NCI-H2107 (cell line): ENCODE data around the gene SPATA31D3.
"Not testable (repeated sequence)": the region's sequence is repeated elsewhere in the genome, so short reads cannot be mapped to it uniquely, and the experiment has no call there.

ENCODE experiments used
- DNase-seq: peaks from one replicate; lab custom pipeline; 2025; lab: John Stamatoyannopoulos, UW

SPATA31D3 gene

DNA sequence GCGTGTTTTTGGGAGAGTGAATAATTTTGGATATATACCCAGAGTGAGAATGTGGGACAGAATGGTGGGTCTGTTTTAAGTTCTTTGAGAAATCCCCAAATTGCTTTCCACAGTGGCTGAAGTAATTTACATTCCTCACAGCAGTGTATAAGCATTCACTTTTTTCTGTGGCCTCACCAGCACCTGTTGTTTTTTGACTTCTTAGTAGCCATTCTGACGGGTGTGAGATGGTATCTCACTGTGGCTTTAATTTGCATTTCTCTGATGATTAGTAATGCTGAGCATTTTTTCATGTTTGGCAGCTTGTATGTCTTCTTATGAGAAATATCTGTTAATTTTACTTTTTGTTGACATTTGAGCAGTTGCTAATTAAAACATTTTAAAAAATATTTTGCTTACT lies 35.9 kb downstream of the SPATA31D3 start:
- DNase-seq, result no peak

DNA sequence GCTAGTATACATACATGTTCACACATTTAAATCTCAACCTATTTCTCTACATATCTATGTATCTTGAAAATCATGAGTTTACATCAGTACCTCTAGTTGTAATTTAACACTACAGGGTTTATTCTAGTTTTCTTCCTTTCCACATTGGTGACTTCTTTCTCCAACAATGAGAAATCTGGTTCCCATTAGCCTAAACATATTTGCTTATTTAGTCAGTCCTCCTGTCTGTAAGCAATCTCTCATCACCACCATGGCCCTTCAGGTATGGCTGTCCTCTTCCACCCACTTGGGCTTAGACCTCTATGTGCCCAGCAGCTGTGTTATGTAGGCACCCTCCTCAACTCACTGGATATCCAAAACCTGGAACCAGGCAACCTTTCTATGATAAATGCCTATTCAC lies 37.3 kb downstream of the SPATA31D3 start:
- DNase-seq, result no peak

DNA sequence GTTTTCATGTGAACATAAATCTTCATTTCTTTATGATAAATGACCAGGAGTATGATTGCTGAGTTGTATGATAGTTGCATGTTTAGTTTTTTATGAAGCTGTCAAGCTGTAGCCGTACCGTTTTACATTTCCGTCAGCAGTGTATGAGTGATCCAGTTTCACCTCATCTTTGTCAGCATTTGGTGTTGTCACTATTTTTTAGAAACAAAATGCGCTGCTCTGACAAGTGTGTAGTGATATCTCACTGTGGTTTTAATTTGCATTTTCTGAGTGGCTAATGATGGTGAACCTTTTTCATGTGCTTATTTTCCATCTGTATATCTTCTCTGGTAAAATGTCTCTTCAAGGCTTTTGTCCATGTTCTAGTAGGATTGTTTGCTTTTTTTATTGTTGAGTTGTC lies 38.6 kb downstream of the SPATA31D3 start:
- no peak for DNase-seq

DNA sequence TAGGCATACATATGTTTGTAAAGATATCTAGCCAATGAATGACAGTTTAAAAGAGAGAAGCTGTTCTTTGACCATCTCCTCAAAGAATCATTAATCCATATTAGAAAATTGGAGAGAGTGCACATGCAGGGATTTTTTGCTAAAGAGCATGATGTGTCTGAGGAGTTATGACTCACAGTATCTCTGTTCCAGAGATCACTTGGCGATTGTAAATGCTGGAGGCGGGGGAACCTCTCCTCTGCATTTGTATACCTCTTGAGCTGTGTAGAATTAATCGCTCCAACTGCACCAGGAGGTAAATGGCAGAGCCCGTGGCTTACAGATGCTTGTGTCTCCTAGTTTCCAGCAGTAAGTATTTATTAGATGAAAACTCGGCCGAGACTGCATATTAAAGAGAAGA lies 41.6 kb downstream of the SPATA31D3 start:
- DNase-seq, result no peak

DNA sequence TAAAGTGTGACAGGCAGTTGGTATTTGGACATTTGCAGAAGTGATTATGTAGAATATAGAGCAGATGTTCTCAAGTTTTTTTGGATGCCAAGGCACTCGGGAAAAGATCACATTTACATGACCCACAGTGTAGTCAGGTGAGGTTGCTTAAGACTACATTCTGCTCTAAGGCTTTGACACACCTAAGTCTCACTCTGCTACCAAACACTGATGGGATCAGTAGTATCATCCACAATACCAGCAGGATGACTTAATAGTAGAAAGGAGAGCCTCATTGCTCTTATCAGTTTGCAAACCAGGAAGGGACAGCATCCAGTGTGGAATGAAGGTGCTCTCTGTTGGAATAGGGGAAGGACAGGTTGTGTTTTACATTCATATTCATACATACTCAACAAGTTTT lies 42.8 kb downstream of the SPATA31D3 start:
- no peak for DNase-seq

DNA sequence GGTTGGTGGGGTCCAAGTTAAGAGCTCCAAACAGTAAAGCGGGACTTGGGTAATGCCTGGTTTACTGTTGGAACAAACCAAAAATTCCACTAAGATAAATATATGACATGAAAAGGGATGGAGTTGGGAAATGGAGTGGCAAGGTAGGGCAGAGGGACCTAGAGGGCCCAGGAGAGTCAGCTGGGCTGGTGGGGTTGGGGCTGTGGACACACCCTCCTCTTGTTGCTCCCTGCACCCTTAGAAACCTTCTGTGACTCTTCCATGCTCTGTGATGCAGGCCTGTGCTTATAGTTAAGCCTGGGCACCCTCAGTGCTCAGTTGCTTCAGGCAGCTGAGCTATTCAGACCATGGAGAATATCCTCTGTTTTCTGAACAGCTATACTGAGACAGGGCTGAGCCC lies 45.2 kb downstream of the SPATA31D3 start, which contains the start of gene SPATA31D1:
Gene SPATA31D1 (plus strand): TSS at position 301 of the 400 bp plus-strand sequence. CDS start 47 bp downstream, at position 348.
- not testable (repeated sequence) for DNase-seq

DNA sequence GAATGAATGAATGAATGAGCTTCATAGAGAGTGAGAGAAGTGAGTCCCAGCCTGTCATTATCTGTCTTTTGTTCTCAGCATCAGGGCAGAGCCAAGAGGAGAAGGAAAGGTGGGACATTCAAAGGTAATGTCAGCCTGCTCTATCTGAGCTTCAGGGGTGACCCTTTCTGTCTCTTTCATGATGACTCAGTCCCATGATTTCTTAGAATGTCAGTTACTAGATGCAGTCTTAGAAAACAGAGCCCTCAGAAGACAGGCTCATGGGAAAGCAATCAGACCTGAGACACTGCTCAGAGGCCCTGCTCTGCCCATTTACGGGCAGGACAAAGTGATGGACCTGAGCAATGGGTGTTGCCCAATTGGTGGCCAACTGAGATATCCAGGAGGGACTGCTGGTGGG lies 46.4 kb downstream of the SPATA31D3 start:
- DNase-seq, result no peak

DNA sequence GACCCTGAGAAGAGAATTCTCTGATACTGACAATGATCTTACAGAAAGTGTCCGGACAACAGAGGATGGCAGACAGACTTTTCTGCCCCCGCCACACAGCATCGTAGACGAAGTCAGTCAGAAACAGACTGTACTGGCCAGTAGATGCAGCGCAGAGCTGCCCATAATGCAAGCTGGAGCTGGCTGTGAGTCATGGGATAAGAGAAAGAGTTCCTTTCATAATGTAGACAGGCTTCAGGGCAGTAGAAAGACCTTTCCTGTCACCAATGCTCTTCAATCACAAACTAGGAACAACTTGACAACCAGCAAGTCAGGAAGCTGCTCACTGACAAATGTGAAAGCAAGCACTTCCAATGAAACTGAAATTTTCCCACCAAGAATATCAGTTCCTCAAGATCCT lies 50.4 kb downstream of the SPATA31D3 start:
- DNase-seq, result no peak
